Measurements from ENCODE around the gene NR4A3.

NR4A3 gene

DNA sequence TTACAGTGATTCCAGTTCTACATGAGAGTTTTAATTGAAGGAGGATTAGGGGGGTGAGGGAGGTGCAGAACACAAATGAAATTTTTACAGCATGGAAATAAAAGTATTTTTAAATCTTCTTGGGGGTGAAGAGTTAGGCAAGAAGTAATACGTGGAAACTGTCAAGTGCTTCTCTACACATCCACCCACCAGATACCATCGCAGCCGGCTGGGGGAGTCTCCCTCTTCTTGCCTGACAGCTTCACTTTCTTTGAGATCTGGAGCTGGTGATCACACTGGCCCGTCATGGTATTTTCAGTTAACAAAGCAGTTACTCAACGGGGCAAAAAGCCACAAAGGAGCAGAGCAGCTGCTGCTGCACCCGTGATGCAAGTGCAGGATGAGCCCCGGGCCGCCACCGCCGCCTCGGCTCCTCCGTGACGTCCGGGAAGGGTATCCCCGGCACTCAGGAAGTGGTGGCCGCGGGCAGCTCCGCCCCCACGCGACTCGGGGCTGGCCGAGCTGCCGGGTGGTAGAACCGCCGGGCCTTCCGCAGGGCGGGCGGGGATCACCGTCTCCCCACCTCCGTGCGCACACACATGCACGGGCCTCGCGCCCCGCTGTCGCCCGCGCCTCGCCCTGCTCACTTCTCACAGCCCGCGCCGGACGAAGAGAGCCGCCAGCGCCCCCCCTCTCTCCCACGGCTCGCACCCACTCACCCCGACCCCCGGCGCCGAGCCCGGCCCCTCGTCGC, 2.4 kb upstream of the NR4A3 start:
- Mint-ChIP-seq H3K4me3 (peak overlapping the region; percentile 92), H3K9me3 (no peaks in the 10 kb centered on the region), H3K27me3 (ENCODE audit: low read depth, poor library complexity) (peaks cover 42% of the 10 kb centered on the region), H3K27ac (no peak overlapping the region), H3K36me3 (ENCODE audit: low read depth) (no peaks in the 10 kb centered on the region), H3K4me1 (peaks cover 57% of the 10 kb centered on the region)
- peak; percentile 79 for DNase-seq
- TF ChIP-seq, protein P1, sequence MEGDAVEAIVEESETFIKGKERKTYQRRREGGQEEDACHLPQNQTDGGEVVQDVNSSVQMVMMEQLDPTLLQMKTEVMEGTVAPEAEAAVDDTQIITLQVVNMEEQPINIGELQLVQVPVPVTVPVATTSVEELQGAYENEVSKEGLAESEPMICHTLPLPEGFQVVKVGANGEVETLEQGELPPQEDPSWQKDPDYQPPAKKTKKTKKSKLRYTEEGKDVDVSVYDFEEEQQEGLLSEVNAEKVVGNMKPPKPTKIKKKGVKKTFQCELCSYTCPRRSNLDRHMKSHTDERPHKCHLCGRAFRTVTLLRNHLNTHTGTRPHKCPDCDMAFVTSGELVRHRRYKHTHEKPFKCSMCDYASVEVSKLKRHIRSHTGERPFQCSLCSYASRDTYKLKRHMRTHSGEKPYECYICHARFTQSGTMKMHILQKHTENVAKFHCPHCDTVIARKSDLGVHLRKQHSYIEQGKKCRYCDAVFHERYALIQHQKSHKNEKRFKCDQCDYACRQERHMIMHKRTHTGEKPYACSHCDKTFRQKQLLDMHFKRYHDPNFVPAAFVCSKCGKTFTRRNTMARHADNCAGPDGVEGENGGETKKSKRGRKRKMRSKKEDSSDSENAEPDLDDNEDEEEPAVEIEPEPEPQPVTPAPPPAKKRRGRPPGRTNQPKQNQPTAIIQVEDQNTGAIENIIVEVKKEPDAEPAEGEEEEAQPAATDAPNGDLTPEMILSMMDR (IDR thresholded peaks at IDR 0.05) = no peak

DNA sequence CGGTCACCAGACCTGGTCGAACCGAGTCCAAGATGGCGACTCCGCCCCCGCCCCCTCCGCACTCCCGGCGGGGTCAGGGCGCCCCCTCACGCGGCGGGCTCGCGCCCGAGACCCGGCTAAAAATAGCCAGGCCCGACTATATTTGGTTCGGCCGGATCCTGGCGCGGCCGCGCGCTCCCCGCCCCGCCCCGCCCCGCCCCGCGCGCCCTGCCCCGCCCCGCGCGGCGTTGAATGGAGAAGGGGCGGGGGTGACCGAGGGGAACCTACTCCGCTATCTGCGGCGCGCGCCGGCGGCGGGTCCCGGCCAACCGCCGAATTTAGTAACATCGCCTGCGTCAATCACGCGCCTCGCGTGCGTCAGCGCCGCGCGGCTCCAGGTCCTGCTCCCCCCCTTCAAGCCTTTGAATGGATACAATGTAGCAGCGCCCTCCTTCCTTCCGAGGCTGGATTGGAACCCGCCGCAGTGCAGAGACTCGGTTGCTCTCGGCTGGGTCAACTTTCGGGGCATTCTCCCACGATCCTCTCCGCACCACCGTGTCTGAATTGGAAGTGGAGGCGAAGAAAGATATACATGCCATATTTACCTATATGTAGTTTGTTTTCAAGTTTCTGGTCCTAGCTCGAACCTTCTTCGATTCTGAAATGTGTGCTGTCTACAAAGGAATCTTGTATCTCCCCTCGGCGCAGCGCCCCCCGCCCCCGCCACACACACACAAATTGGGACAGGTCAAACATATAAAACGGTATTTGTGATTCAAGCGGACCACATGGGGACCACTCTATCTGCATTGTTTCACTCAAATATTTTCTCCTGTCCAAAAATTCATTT, 1.6 kb upstream of the NR4A3 start:
- H3K36me3 Mint-ChIP-seq (ENCODE audit: low read depth) = no peaks in the 10 kb centered on the region
- peak overlapping the region; percentile 92 for H3K4me3 Mint-ChIP-seq
- DNase-seq = peak; percentile 90
- peaks cover 61% of the 10 kb centered on the region for H3K4me1 Mint-ChIP-seq
- TF ChIP-seq, protein P1 (IDR thresholded peaks at IDR 0.05) = no peak
- peaks cover 50% of the 10 kb centered on the region for H3K27me3 Mint-ChIP-seq (ENCODE audit: low read depth, poor library complexity)
- peak overlapping the region; percentile 81 for H3K27ac Mint-ChIP-seq
- no peaks in the 10 kb centered on the region for H3K9me3 Mint-ChIP-seq

DNA sequence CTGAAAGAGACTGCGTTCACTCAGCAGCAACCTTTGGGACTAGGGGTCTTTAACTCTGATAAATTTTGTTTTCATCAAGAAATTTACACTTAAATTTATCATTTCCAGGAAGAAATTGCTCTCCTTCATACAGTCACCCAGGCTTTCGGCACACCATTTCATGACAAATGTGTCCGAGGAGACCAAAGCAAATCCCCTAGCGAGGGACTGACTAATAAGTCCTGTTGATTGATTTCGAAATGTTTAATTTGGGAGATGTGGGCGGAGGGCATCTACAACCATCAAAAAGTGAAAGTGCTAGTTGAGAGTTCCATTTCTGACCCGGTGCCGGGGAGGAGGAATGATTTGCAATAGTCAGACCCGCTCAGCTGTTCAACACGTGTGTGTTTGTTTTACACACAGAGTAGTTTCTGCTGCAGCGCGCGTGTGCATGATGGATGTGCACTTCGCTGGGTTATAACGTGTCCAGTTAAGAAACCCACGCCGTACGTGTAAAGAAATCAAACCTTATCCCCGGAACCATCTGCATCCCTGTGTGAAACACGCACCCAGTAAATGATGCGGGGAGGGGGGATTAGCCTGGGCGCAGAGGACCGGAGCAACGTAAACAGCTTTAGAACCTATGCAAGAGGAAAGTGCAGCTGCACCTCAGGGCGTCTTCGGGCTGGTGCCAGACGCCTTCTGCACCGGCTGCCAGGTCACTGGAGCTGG, 845 bp upstream of the NR4A3 start:
- peak overlapping the region; percentile 91 for H3K27ac Mint-ChIP-seq
- peak; percentile 12 for DNase-seq
- no peaks in the 10 kb centered on the region for H3K9me3 Mint-ChIP-seq
- peak overlapping the region; percentile 92 for H3K4me3 Mint-ChIP-seq
- H3K27me3 Mint-ChIP-seq (ENCODE audit: low read depth, poor library complexity) = peaks cover 58% of the 10 kb centered on the region
- TF ChIP-seq, protein P1 (IDR thresholded peaks at IDR 0.05) = no peak
- no peaks in the 10 kb centered on the region for H3K36me3 Mint-ChIP-seq (ENCODE audit: low read depth)
- peaks cover 69% of the 10 kb centered on the region for H3K4me1 Mint-ChIP-seq

DNA sequence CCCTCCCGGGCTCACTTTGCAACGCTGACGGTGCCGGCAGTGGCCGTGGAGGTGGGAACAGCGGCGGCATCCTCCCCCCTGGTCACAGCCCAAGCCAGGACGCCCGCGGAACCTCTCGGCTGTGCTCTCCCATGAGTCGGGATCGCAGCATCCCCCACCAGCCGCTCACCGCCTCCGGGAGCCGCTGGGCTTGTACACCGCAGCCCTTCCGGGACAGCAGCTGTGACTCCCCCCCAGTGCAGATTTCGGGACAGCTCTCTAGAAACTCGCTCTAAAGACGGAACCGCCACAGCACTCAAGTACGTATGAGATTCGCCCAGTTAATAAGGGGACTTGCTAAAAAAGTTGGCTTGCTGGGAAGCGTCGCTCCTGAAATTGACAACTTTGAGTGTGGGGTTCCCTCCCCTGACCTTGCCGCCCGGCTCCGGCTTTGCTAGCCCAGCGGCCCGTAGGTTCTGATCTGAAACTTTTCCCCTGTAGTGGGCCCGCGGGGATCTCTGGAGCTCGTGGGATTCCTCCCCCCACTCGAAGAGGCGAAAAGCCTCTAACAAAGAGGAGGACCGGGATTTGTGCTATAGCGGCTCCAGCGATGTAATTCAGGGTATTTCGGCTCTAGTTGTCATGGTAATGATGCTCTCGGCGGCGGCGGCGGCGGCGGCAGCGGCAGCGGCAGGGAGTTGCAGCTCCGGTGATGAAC, 572 bp downstream of the NR4A3 start:
- no peaks in the 10 kb centered on the region for H3K9me3 Mint-ChIP-seq
- H3K27ac Mint-ChIP-seq = peak overlapping the region; percentile 83
- H3K4me3 Mint-ChIP-seq = peak overlapping the region; percentile 92
- H3K4me1 Mint-ChIP-seq = peaks cover 68% of the 10 kb centered on the region
- TF ChIP-seq, protein P1 (IDR thresholded peaks at IDR 0.05) = no peak
- peak; percentile 65 for DNase-seq
- no peaks in the 10 kb centered on the region for H3K36me3 Mint-ChIP-seq (ENCODE audit: low read depth)
- peaks cover 72% of the 10 kb centered on the region for H3K27me3 Mint-ChIP-seq (ENCODE audit: low read depth, poor library complexity)

DNA sequence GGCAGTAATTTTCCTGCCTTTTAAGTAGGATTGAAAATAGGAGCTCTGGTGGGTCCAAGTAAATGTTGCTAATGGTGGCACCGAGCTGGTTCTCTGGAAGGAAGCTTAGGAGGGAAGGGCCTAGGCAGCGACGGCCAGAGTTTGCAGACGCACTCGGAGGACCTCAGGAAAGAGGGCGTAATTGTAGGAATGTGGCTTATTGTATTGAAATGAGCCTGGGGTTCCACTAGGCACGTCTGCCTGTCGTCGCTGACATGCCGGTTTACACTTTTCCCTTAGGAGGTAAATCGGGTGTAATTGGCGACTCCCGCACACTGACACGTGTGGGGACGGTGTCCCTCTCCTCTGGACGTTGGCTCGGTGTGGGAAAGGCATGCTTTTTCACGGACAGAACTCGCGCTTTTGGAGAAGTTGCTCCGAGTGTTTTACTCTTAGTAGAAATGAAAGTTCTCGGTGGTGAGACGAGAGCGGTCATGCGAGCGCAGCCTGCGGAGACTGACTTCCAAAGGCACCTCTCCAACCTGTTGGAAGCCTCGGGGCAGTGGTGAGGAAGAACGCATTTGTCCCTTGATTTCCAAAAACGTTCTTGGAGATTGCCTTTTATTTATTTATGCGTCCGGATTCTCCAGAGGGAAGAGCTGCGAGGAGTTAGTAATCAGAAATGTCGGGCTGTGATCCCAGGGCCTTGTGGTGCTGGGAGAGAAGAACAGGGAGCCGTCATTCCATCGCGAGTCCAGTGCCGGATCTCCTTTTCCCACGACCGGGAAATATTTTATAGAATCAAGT, 1.3 kb downstream of the NR4A3 start:
- peak; percentile 20 for DNase-seq
- TF ChIP-seq, protein P1 (IDR thresholded peaks at IDR 0.05) = no peak
- peaks cover 79% of the 10 kb centered on the region for H3K27me3 Mint-ChIP-seq (ENCODE audit: low read depth, poor library complexity)
- H3K4me3 Mint-ChIP-seq = peak overlapping the region; percentile 92
- no peak overlapping the region for H3K27ac Mint-ChIP-seq
- H3K36me3 Mint-ChIP-seq (ENCODE audit: low read depth) = no peaks in the 10 kb centered on the region
- peaks cover 60% of the 10 kb centered on the region for H3K4me1 Mint-ChIP-seq
- H3K9me3 Mint-ChIP-seq = no peaks in the 10 kb centered on the region

Measured in nephron progenitor cell (in vitro differentiated cells).